ENCODE results near the gene PNPLA5.

DNA sequence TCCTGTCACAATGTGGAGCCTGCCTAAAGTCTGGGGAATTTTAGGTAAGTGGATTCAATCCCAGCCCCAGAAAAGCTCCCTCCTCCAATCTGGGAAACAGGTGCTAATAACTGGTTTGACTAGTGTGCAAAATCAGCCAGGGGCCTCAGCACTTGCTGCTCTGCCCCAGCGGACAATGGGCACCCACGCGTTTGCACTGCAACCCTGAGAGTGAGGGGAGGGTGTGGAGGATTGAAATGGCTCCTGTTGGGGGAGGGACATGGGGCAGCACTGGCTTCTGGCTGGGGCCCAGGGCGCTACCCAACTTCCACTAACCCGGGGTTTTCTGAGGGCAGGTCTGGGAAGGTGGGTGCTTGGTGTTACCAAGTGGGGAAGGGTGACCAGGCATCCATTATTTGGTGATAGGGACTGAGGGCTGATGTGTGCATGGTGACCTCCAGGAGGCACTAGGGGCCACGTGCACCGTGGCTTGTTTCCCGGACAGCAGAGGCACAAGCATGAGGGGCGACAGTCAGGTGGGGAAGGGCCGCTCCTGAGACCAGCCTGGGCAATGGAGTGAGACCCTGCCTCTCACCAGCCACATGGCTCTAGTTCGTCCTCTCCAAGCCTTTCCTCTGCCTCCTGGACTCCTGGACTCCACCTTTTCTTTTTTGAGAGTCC, 4.3 kb upstream of the PNPLA5 start:
- TF ChIP-seq SNAI2 (CRISPR knock-in tag; IDR thresholded peaks at IDR 0.05) (no peak), RARB (CRISPR knock-in tag; IDR thresholded peaks at IDR 0.05) (no peak), ARNTL (CRISPR knock-in tag; IDR thresholded peaks at IDR 0.05; ENCODE audit: borderline replicate concordance, low read depth) (no peak), ZFP30 (CRISPR knock-in tag; IDR thresholded peaks at IDR 0.05) (no peak), GLIS3 (CRISPR knock-in tag; IDR thresholded peaks at IDR 0.05) (no peak), BACH2 (CRISPR knock-in tag; IDR thresholded peaks at IDR 0.05; ENCODE audit: borderline replicate concordance) (no peak), ZFP3 (CRISPR knock-in tag; IDR thresholded peaks at IDR 0.05) (no peak), CSDC2 (CRISPR knock-in tag; IDR thresholded peaks at IDR 0.05) (no peak)
- TF ChIP-seq, protein P1, sequence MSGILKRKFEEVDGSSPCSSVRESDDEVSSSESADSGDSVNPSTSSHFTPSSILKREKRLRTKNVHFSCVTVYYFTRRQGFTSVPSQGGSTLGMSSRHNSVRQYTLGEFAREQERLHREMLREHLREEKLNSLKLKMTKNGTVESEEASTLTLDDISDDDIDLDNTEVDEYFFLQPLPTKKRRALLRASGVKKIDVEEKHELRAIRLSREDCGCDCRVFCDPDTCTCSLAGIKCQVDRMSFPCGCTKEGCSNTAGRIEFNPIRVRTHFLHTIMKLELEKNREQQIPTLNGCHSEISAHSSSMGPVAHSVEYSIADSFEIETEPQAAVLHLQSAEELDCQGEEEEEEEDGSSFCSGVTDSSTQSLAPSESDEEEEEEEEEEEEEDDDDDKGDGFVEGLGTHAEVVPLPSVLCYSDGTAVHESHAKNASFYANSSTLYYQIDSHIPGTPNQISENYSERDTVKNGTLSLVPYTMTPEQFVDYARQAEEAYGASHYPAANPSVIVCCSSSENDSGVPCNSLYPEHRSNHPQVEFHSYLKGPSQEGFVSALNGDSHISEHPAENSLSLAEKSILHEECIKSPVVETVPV (CRISPR knock-in tag; IDR thresholded peaks at IDR 0.05) = no peak
- TF ChIP-seq, protein P2, sequence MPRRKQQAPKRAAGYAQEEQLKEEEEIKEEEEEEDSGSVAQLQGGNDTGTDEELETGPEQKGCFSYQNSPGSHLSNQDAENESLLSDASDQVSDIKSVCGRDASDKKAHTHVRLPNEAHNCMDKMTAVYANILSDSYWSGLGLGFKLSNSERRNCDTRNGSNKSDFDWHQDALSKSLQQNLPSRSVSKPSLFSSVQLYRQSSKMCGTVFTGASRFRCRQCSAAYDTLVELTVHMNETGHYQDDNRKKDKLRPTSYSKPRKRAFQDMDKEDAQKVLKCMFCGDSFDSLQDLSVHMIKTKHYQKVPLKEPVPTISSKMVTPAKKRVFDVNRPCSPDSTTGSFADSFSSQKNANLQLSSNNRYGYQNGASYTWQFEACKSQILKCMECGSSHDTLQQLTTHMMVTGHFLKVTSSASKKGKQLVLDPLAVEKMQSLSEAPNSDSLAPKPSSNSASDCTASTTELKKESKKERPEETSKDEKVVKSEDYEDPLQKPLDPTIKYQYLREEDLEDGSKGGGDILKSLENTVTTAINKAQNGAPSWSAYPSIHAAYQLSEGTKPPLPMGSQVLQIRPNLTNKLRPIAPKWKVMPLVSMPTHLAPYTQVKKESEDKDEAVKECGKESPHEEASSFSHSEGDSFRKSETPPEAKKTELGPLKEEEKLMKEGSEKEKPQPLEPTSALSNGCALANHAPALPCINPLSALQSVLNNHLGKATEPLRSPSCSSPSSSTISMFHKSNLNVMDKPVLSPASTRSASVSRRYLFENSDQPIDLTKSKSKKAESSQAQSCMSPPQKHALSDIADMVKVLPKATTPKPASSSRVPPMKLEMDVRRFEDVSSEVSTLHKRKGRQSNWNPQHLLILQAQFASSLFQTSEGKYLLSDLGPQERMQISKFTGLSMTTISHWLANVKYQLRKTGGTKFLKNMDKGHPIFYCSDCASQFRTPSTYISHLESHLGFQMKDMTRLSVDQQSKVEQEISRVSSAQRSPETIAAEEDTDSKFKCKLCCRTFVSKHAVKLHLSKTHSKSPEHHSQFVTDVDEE (CRISPR knock-in tag; IDR thresholded peaks at IDR 0.05) = no peak
- TF ChIP-seq, protein P3, sequence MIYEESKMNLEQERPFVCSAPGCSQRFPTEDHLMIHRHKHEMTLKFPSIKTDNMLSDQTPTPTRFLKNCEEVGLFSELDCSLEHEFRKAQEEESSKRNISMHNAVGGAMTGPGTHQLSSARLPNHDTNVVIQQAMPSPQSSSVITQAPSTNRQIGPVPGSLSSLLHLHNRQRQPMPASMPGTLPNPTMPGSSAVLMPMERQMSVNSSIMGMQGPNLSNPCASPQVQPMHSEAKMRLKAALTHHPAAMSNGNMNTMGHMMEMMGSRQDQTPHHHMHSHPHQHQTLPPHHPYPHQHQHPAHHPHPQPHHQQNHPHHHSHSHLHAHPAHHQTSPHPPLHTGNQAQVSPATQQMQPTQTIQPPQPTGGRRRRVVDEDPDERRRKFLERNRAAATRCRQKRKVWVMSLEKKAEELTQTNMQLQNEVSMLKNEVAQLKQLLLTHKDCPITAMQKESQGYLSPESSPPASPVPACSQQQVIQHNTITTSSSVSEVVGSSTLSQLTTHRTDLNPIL (CRISPR knock-in tag; IDR thresholded peaks at IDR 0.05; ENCODE audit: low read depth) = no peak

All from SK-N-SH treated with all-trans-retinoic acid at 6 μM for 48 hours (cell line).